Measurements from ENCODE around the gene TMPRSS11E. TPM values are rescaled to one million over a fixed set of nuclear protein-coding genes. Genes with fewer than 3 reads are reported as not detected.
"Not testable (repeated sequence)": the region's sequence is repeated elsewhere in the genome, so short reads cannot be mapped to it uniquely, and the experiment has no call there.

The TMPRSS11E gene, protein sequence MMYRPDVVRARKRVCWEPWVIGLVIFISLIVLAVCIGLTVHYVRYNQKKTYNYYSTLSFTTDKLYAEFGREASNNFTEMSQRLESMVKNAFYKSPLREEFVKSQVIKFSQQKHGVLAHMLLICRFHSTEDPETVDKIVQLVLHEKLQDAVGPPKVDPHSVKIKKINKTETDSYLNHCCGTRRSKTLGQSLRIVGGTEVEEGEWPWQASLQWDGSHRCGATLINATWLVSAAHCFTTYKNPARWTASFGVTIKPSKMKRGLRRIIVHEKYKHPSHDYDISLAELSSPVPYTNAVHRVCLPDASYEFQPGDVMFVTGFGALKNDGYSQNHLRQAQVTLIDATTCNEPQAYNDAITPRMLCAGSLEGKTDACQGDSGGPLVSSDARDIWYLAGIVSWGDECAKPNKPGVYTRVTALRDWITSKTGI
- total RNA-seq, result not detected
- long read RNA-seq, result 0 reads

DNA sequence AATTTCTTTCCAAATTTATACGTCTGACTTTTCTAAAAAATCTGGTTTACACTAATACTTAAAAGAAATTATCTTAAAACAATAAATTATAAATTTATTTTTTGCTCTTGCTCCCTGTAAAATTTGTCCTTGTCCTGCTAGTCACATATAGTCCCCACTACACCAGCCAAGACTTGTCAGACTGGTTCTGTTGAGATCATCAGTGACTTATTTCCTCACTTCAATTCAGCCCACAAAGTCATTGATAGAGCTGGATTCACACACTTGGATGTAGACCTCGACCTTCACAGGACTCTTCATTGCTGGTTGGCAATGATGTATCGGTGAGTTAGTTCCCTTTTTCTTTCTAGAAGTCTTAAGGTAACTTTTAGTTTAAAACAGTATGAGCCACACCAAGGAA, at the start of gene TMPRSS11E:
Gene TMPRSS11E (plus strand): TSS at position 263 of the 400 bp plus-strand sequence. CDS start 50 bp downstream, at position 313.
- no peak for DNase-seq (ENCODE audit: low spot score)

DNA sequence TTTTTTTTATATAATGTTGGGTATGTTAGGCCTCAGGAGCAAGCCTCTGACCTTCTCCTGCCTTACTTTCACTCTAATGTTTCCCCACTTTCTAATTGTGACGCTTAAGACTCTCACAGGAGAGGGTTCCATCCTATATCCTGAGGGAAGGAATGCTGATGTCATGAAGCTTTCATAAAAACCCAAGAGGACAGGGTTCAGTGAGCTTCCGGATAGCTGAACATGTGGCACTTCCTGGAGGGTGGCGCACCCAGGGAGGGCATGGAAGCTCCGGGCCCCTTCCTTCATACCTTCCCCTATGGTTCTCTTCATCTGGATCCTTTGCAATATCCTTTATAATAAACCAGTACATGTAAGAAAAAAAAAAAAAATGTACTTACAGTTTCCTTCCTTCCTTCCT, 48.0 kb upstream of the TMPRSS11E start:
- no peak for DNase-seq (ENCODE audit: low spot score)

DNA sequence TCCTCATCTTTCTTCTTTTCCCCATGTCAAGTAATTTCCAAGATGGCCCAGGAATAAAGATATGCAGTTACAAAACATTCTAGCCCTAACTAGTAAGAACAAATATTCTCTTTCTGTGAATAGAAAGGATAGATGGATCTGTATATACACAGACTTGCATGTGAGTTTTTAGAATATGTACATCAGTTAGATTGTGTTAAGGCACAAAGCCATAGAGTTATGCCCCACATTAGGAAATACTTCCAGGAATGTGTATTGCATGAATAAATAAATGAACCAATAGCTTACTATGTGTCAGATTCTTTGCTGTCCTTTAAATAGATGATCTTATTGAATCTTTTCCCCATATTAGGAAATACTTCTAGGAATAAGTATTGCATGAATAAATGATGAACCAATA, 46.0 kb upstream of the TMPRSS11E start:
- no peak for DNase-seq (ENCODE audit: low spot score)

DNA sequence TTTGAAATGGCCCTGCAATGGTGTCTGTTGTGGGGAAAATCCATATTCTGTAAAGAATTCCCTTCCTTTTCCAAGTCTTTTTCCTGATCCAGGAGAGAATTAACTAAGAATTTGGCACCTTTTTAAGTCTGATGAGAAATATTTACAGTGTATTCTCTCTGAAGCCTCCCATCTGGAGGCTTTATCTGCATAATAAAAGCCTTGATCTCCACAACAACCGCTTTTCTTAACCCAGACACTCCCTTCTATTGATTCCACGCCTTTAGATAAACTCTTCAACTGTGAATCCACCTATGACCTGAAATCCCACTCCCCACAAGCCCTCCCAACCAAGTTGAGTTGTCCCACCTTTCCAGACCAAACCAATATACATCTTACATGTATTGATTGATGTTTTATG, 43.1 kb upstream of the TMPRSS11E start:
- no peak for DNase-seq (ENCODE audit: low spot score)

DNA sequence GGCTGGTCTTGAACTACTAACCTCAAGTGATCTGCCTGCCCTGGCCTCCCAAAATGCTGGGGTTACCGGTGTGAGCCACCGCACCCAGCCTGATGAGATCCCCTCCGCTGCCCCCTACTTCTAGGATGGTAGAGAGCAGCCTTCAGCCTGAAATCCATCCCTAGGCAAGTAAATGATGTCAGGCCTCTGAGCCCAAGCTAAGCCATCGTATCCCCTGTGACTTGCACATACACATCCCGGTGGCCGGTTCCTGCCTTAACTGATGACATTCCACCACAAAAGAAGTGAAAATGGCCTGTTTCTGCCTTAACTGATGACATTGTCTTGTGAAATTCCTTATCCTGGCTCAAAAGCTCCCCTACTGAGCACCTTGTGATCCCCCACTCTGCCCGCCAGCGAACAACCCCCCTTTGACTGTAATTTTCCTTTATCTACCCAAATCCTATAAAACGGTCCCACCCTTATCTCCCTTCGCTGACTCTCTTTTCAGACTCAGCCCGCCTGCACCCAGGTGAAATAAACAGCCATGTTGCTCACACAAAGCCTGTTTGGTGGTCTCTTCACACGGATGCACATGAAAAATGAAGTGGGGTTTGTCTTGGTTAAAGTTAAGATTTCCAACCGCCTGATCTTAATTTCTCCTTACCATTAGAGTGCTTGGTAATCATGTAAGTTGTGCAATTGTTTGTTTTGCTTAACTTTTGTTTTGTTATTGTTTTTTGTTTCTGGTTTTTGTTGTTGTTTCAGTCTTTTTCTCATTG, 41.4 kb upstream of the TMPRSS11E start:
- DNase-seq (ENCODE audit: low spot score), result not testable (repeated sequence)

DNA sequence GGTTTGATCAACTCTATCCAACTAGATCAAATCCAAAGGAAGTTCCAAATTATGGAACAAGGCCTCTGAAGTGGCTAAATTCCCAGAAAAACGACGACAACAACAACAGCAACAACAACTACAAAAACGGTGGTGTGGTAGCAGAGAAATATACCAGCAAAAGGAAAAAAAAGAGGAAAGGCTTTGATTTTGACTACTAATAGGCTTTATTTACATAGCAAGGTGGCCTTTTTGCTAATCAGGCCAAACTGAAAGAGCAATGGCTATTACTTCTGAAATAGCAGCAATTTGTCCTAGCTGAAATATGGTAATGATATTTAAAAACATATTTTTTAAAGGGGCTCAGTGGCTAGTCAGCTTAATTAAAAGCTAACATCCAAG, 40.8 kb upstream of the TMPRSS11E start:
- no peak for DNase-seq (ENCODE audit: low spot score)

DNA sequence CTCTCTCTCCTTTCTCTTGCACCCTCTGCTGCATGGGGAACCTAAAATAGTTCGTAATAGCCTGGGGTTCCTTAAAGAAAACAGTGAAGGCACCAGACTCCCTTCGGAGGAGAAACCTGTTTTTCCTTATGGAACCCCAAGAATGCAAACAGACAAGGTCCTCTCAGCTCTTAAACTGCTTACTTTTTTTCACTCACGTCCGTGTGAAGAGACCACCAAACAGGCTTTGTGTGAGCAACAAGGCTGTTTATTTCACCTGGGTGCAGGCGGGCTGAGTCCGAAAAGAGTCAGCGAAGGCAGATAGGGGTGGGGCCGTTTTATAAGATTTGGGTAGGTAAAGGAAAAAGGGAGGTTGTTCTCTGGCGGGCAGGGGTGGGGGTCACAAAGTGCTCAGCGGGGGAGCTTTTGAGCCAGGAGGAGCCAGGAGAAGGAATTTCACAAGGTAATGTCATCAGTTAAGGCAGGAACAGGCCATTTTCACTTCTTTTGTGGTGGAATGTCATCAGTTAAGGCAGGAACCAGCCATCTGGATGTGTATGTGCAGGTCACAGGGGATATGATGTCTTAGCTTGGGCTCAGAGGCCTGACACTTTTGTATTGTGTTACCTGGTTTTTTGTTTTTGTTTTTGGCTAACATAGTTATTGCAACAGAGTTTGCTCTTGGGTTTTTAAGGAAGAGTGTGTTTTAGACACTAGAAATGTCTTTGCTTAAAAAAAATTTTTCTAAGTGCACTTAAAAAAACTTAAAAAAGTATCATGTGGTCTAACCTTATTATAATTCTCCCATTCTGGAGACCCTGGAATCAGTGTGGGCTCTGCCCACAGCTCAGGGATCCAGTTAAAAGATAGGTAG, 40.0 kb upstream of the TMPRSS11E start:
- DNase-seq (ENCODE audit: low spot score), result not testable (repeated sequence)

DNA sequence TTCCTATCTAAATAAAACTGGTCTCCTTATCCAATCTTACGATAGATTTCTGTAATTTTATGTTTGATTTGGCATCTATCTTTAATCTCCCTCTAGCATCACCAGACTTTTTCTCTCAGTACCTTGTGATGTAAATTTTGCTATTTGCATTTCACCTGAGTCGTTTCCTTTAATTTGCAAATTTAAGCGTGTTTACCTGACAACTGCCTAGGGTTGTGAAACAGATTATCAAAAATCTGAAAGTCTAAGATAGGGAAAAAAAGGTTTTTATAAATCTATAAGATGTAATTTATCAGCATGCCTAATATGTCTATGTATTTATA, 39.4 kb upstream of the TMPRSS11E start:
- DNase-seq (ENCODE audit: low spot score), result no peak

DNA sequence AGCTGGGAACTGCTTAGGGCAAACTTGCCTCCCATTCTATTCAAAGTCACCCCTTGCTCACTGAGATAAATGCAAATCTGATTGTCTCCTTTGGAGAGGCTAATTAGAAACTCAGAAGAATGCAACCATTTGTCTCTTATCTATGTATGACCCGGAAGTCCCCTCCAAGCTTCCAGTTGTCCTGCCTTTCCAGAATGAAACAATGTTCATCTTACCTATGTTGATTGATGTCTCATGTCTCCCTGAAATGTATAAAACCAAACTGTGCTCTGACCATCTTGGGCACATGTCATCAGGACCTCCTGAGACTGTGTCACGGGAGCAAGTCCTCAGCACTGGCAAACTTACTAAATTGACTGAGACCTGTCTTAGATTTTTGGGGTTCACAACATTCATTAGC, 37.1 kb upstream of the TMPRSS11E start:
- no peak for DNase-seq (ENCODE audit: low spot score)

DNA sequence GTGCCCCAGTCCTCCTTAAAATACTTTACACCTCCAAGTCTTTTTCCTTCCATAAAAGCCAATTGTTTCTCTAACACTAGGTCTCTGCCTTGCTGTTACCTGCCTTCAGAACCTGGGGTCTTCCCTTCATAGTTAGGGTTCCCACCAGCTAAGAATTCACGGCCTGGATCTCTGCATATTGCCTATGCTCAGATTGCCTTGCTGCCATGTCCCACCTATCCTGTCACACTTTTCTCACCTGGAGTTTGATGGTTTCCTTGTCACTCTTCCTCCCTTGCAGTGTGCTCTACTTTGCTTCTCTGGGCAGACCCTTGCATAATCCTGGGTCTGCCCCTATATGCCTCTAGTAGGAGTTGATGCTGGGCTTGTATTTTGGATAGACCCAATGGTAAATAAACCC, 36.6 kb upstream of the TMPRSS11E start:
- no peak for DNase-seq (ENCODE audit: low spot score)

DNA sequence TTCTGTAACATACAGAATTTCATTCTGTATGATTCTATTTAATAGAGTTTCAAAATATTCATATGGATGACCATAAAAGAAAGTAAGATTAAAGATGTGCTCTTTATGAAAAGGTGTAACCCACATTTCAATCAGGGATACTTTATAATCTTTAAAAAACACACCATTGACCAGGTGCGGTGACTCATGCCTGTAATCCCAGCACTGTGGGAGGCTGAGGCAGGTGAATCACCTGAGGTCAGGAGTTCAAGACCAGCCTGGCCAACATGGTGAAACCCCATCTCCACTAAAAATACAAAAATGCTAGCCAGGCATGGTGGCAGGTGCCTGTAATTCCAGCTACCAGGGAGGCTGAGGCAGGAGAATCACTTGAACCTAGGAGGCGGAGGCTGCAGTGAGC, 35.2 kb upstream of the TMPRSS11E start:
- DNase-seq (ENCODE audit: low spot score), result not testable (repeated sequence)

DNA sequence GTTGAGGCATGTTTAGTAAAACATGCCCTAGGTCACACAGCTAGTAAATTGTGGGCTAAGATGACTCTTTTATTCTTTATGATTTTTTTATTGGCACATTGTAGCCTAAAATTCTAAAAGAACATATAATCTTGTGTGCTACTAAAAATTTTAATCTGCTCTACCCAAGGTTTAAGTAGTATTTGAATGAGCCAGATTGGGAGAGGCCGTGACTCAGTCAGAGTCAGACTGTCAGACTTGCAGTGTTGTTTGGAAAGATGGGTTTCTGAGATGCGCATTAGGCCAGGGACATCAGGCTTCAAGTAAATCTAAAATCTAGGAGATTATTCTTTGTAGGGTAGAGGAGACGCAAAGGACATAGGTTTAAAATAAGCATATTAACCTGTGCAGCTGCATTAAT, 30.7 kb upstream of the TMPRSS11E start:
- DNase-seq (ENCODE audit: low spot score), result no peak

DNA sequence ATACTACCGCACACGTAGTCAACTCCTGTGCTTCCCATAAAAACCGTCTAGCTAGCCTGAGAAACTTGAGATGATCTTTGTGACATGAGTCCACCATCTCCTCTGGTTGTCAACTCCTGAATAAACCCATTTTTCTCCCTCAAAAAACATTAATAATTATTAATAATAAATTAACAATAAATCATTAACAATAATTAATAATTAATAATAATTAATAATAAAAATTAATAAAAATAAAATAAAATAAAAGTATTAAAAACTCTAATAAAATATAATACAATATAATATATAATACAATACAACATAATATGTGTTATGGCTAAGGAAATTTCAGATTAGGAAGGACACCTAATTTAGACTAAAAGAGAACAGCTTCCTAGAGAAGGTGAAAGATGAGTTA, 20.7 kb upstream of the TMPRSS11E start:
- DNase-seq (ENCODE audit: low spot score), result no peak

DNA sequence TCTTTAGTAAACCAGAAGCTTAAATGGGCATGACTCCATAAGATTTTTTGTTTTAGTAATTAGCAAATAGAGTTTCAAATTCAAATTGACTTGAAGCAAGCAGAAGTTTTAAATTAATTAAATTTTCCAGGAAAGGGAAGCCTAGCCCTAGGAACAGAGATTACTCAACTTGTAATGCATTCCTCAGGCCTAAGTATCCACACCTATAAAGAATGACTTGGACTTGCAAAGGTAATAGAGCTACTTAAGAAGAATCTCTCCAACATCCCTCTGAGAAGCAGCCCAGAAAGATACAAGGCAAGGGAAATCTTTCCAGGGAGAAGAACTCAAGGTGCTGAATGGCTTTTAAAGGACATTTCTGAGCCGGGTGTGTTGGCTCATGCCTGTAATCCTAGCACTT, 16.9 kb upstream of the TMPRSS11E start:
- no peak for DNase-seq (ENCODE audit: low spot score)

DNA sequence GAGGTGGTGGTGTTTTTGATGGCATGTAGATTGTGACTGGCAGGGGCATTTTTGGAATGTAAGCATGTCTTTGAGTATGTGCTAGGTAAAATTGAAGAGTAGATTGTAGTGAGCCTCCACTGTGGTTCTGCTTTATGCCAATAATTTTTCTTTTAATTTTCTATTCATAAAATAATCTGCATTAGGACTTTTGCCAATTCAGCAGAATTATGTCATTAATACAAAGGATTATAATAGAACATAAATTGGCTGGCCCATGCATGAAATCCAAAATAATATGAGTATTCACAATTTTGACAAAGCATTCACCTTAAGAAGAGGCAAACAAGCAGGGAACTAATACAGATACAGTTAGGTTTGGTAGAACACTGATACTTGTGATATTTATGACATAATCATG, 14.9 kb upstream of the TMPRSS11E start:
- DNase-seq (ENCODE audit: low spot score), result no peak

DNA sequence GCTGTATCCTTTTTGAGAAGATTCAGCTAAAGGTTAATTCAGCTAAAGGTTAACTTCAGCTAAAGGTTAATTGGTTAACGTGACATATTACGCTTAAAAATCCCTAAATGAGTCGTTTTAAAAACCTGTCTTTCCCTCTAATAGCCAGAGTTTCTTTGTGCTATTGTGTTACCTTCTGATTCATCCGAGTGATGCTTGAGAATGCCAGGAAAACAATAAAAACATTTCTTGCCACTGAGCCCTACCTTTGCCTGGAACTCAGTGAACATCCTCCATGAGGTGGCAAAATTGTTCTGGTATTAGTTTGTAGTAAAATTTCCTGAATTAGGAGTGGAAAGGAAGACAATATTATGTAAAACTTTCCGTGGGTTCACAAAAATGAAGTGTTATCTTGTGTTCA, 13.7 kb upstream of the TMPRSS11E start:
- no peak for DNase-seq (ENCODE audit: low spot score)

DNA sequence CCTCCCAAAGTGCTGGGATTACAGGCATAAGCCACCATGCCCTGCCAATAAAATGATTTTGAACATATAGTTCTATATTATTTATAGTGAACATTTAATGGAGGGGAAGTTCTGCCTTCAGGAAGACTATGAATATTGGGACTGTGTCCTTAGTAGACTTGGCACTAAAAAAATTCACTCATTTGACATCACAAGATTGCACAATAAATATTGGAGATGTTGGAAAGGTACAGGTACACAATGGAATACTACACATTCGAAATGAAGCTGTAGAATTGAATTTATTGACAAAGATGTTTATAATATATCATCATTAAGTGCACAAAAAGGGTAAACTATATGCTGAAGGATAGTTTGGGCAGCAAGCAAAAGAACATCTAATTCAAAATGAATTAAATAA, 13.0 kb upstream of the TMPRSS11E start:
- no peak for DNase-seq (ENCODE audit: low spot score)

DNA sequence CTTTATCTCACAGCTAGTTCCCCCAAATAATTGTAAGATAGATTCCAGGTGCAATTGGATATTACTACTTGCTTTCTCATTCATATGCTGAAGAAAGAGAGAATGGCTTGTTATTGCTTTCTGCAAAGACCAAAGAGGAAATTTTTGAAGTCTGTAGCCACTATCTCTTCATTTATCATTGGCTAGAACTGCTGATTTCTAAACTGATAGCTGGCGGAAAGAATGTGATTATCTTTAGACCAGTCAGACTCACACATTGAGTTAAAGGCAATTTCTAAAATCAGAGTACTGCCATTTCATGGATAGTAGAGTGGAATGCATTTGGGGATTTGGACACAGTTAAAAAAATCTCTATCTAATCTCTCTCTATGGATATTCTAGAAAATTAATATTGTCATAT, 12.4 kb upstream of the TMPRSS11E start:
- no peak for DNase-seq (ENCODE audit: low spot score)

DNA sequence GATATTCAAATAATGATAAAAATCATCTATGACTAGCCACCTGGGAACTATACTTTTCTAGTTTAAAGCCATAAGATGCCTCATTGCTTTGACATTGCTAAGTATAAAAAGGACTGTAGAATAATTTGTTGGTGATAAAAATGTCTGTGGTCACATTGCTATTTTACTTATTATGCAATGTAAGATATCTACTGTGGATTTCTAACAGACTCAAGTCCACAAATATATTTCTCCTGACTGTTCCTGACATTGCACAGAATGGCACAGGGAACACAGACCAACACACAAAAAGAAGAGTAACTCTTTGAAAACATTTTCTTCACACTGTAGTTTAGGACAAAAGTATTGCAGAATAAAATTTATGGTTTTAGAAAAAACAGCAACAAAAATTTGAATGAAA, 2.2 kb upstream of the TMPRSS11E start:
- no peak for DNase-seq (ENCODE audit: low spot score)

DNA sequence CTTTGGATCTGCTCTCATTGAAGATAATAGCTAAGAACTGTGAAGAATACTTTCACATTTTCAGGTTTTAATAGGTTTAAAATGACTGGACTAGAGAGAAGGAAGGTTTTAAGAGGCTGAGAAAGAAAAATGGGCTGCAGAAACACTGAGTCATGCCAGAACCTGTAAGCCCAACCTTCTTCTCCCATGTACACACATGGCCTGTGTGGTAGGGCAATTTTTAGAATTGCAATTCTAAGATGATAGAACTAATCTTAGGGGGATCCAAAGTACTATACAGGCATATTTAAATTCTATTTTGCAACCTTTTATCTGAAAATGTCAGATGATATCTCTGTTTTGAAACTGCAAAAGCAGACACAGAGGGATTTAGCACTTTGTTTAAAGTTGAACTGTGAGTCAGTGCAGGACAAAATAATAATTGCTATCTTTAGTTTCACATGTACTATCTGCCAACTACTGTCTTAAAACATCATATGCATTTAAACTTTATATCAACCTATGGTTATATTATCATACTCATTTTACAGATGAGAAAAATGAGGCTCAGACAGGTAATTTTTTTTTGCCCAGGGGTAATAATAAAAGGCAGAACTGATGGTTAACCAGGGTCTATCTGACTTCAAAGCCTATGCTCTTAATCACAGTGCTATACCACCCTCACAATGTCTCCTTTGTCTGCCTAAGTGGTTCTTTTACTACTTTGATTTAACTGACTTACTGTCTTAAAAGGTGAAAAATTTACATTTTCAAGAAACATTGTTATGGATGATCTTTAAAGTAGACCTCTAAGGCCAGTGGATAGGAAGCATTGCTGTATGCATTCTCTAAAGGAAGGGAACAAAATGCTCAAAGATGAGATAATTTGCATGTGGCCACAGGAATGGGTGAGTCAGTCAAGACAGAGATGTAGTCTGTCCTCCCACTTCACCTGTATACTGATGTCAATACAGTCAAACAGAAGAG, 4.3 kb downstream of the TMPRSS11E start:
- DNase-seq (ENCODE audit: low spot score), result no peak

DNA sequence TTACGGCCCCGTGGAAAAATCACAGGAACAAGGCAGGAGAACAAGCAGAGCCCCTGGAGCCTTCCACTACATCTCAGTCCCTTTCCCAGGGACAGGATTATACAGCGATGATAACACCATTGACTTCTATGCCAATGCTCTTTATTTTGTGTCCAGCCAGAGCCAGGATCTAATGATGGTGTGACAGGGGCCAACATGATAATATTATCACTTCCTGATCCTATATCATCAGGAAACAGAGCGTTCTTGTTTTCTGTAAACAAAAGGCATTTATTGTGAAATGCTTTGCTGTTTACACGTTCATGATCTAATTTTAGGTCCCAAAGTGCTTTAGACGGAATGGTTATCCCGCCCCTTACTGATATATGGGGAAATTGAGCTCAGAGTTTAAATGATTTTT, 12.8 kb downstream of the TMPRSS11E start:
- no peak for DNase-seq (ENCODE audit: low spot score)
